T-helper 17 cell (primary cell): ENCODE data around the gene MAML3. TPM values are rescaled to one million over a fixed set of nuclear protein-coding genes. Genes with fewer than 3 reads are reported as not detected.

Experiments used
- ATAC-seq: fragments of 150-1000 bp; cut with Tn5 transposase; 2 replicates; pipeline ENCODE4 v1.10.0; 2021; ENCODE audit warnings: mild to moderate bottlenecking, moderate library complexity
- DNase-seq, 3 donors: peaks; one replicate each; pipeline versions ENCODE4 v3.0.0 to v3.0.0-alpha.2; 2020 to 2021
- H3K9me3 ChIP-seq: one replicate; pipeline ENCODE4 v1.7.0; 2013; ENCODE audit warnings: low read length, mild to moderate bottlenecking; ENCODE audit not compliant: control insufficient read depth, poor library complexity, severe bottlenecking
- H3K27ac Mint-ChIP-seq: one replicate; pipeline ENCODE4 v1.8.0; 2022; ENCODE audit warnings: mild to moderate bottlenecking, moderate library complexity, mixed read lengths
- H3K27me3 Mint-ChIP-seq: one replicate; pipeline ENCODE4 v1.8.0; 2022; ENCODE audit warnings: mixed read lengths
- H3K36me3 Mint-ChIP-seq: one replicate; pipeline ENCODE4 v1.8.0; 2022; ENCODE audit warnings: low read depth, mixed read lengths
- H3K4me1 Mint-ChIP-seq: one replicate; pipeline ENCODE4 v1.8.0; 2022; ENCODE audit warnings: mild to moderate bottlenecking, mixed read lengths
- H3K4me3 Mint-ChIP-seq: one replicate; pipeline ENCODE4 v1.8.0; 2022; ENCODE audit warnings: mild to moderate bottlenecking, moderate library complexity, mixed read lengths
- total RNA-seq, 4 donors: library from RNA in 2 of 4; stranded (reverse) in 2 of 4; gene quantifications; one replicate each; pipeline ENCODE4 v1.2.3 and lab custom pipeline; 2022 to 2026

The MAML3 gene
- total RNA-seq, 2 donors from 2014 or later, result 1.1 to 4.2 TPM

DNA sequence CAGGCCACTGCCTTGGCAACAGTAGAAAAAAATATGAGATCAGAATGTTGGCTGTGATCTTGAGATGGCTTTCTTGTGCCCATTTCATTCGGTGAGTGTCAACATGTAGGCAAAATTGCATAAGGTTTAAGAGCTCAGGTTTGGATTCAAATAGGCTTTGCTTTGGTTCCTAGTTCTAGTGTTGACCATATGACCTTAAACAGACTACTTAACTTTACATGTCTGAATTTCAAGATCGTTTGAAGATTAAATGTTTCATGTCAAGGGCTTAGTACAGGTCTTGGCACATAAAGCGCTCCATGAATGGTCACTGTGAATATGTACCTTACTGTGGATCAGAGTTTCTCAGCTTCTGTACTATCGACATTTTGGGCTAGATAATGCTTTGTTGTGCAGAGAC is 284.2 kb downstream of the MAML3 start:
- H3K9me3 ChIP-seq, result no peaks in the 10 kb centered on the region
- H3K36me3 Mint-ChIP-seq, result no peaks in the 10 kb centered on the region
- no peaks in the 10 kb centered on the region for H3K4me1 Mint-ChIP-seq
- H3K27me3 Mint-ChIP-seq, result peaks cover 12% of the 10 kb centered on the region
- ATAC-seq, result no peak
- no peak overlapping the region for H3K27ac Mint-ChIP-seq
- no peak for DNase-seq
- no peak overlapping the region for H3K4me3 Mint-ChIP-seq

DNA sequence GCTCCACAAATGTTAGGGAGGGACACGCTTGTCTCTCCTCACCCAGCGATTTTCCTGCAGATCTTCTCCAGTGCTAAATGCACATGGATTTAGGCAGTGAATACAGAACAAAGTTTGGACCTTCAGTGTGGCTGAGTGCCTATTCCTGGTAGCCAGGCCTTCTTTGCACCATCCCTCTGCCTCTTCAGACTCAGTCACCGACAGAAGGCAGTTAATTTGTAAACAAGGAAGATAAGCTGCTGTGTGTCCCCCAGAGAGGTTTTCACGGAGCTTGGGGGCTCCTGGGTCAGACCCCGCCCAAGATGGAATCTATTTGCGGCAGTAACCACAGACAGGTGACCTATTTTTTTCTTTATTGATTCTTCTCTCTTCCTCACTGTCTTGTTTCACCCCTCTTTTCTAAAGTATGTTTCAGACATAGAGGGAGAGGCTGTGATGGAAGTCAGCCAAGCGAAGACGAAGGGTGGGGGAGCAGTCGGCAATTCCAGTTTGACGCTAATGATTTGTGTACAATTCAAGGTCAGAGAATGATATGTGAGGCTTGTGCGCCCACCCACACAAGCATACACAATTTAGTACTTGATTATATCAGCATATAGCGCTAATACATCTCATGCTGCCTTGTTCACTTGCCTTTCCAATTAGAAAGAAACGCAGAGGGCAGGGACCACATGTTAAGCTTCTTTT is 287.6 kb downstream of the MAML3 start:
- DNase-seq, result no peak
- Mint-ChIP-seq H3K4me1 (no peaks in the 10 kb centered on the region), H3K4me3 (no peak overlapping the region), H3K27me3 (peaks cover 9% of the 10 kb centered on the region), H3K27ac (no peak overlapping the region), H3K36me3 (no peaks in the 10 kb centered on the region)
- ATAC-seq, result no peak
- no peaks in the 10 kb centered on the region for H3K9me3 ChIP-seq

DNA sequence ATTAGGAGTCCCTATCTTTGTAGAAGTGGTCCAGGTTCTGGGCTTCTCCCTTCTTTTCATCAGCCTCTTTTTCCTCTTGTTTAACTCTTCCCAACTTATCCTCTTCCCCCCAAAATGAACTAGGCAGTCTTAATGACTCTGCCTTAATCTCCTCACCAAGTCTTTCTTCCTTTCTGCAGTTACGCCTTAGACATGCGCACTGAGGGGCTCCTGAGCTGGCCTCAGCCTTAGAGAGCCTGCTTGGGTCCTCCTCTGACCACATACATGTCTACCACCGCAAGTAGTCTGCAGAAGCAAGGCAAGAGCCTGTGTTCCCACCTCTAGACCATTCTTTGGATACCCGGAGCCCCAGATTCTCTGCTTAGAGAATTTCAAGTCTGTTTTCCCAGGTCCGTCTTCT is 288.4 kb downstream of the MAML3 start:
- Mint-ChIP-seq H3K4me3 (no peak overlapping the region), H3K27me3 (peaks cover 4% of the 10 kb centered on the region), H3K36me3 (peaks cover 3% of the 10 kb centered on the region), H3K4me1 (no peaks in the 10 kb centered on the region), H3K27ac (no peak overlapping the region)
- ATAC-seq (no peak), DNase-seq (no peak)
- H3K9me3 ChIP-seq, result no peaks in the 10 kb centered on the region

DNA sequence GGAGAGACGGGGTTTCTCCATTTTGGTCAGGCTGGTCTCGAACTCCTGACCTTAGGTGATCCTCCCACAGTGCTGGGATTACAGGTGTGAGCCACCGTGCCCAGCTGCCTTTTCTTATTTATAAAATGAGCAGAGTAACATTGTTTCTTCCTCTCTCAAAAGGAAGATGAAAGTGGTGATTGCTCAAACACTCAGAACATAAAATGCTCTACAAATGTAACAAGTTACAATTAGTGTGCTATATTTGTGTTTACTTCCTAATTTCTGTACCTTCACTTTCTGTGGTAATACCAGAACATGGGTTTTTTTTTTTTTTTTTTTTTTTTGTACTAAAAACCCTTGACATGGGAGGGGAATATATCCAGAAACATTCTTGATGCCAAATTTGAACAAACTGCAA is 290.5 kb downstream of the MAML3 start:
- Mint-ChIP-seq H3K4me3 (no peak overlapping the region), H3K36me3 (peaks cover 3% of the 10 kb centered on the region), H3K27ac (no peak overlapping the region), H3K4me1 (peaks cover 2% of the 10 kb centered on the region), H3K27me3 (peaks cover 3% of the 10 kb centered on the region)
- H3K9me3 ChIP-seq, result no peaks in the 10 kb centered on the region
- DNase-seq (no peak), ATAC-seq (no peak)

DNA sequence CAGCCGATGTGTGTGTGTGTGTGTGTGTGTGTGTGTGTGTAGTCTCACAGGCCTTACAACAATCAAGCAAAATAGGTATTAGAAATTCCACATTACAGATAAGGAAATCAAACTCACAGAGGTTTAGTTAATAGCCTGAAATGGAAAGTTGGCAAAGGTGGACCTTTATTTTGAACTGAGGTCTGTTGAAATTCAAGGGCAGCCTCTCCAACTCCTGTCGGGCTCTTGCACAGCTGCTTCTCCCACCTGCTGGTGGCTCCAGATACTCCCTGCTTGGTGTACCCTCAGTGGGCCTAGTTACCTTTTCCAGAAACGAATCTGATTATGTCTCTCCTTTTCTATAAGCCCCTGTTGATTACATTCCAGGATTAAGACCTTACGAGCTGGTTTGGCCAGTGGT is 292.5 kb downstream of the MAML3 start:
- H3K36me3 Mint-ChIP-seq, result peaks cover 3% of the 10 kb centered on the region
- no peak overlapping the region for H3K4me3 Mint-ChIP-seq
- no peaks in the 10 kb centered on the region for H3K9me3 ChIP-seq
- no peak for ATAC-seq
- peaks cover 11% of the 10 kb centered on the region for H3K4me1 Mint-ChIP-seq
- peaks cover 14% of the 10 kb centered on the region for H3K27me3 Mint-ChIP-seq
- H3K27ac Mint-ChIP-seq, result no peak overlapping the region
- no peak for DNase-seq

DNA sequence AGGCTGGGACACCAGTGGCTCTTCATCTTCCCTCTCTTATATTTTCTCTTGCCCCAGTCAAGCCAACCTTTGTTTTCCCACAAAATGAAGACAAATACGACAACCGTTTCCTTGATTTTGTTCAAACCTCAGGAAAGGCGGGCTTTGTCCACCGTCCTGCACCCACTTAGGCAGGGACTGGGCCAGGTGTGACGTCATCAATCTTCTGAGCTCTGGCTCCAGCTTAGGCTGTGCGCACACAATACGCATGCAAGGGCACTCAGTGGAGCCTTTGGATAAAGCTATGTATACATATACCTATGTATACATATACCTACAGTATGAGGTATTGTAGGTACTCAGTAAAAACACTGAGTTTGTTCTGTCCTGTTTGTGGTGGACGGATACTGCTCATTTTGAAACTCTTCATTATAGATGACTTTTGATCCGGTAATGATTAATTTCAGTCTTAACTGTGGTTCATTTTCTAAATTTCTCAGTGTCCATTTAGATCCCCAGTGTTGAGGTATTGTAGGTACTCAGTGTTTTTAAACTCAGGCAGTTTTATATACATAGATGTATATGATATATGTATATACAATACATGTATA is 293.5 kb downstream of the MAML3 start:
- no peak overlapping the region for H3K27ac Mint-ChIP-seq
- H3K9me3 ChIP-seq, result no peaks in the 10 kb centered on the region
- H3K27me3 Mint-ChIP-seq, result peaks cover 21% of the 10 kb centered on the region
- no peak for DNase-seq
- peaks cover 3% of the 10 kb centered on the region for H3K36me3 Mint-ChIP-seq
- H3K4me3 Mint-ChIP-seq, result no peak overlapping the region
- peaks cover 11% of the 10 kb centered on the region for H3K4me1 Mint-ChIP-seq
- no peak for ATAC-seq

DNA sequence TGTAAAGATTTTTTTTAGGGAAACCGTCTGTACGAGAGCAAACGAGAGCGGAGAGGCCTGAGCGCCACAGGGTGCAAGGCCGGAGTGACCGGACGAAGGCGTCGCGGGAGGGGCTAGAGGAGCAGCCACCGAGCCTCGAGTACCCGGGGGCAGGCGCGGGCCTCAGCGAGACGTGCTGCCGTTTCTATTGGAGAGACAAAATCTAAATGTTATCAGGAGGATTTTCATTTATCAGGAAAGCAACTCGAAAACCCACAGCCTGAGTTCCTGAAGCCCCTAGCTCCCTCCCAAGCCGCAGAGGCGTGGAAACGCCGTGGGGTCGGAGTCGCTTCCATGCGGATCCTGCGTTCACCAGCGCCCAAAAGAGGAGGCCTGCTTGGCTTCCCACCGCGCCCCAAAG is 294.1 kb downstream of the MAML3 start:
- Mint-ChIP-seq H3K4me1 (peaks cover 11% of the 10 kb centered on the region), H3K27me3 (peaks cover 21% of the 10 kb centered on the region), H3K4me3 (no peak overlapping the region), H3K27ac (no peak overlapping the region), H3K36me3 (peaks cover 3% of the 10 kb centered on the region)
- DNase-seq, result no peak
- no peak for ATAC-seq
- no peaks in the 10 kb centered on the region for H3K9me3 ChIP-seq

DNA sequence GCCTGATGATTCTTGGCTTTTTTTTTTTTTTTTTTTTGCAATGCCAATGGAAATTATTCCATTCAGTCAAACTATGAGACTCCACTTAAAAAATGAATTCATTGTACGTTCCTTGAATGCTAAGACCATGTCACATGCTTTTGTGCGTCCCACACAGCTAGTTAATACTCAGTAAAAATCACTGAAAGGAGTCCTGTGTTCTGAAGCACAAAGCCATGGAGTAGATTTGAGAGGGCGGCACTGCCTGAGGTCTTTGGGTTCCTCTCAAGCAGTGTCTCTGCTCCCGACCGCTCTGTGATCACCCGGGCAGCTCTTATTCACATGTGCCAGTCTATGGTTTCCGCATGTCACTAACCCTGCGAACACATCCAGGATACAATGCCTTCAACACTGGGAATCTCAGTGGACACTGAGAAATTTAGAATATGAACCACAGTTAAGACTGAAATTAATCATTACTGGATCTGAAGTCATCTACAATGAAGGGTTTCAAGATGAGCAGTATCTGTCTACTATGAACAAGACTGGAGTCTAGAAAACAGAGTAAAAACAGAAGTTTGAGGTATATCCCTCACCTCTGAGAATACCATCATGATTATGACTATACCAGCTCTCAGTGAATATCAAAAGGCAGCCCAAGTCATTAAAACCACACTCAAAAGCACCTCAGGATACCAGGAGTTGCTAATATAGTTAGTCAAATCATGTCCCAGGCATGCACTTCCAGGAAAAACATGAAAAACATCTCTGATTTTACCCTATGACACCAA is 295.4 kb downstream of the MAML3 start:
- Mint-ChIP-seq H3K27ac (no peak overlapping the region), H3K4me3 (no peak overlapping the region), H3K36me3 (peaks cover 3% of the 10 kb centered on the region), H3K4me1 (peaks cover 11% of the 10 kb centered on the region), H3K27me3 (peaks cover 21% of the 10 kb centered on the region)
- DNase-seq, result no peak
- no peak for ATAC-seq
- no peaks in the 10 kb centered on the region for H3K9me3 ChIP-seq

DNA sequence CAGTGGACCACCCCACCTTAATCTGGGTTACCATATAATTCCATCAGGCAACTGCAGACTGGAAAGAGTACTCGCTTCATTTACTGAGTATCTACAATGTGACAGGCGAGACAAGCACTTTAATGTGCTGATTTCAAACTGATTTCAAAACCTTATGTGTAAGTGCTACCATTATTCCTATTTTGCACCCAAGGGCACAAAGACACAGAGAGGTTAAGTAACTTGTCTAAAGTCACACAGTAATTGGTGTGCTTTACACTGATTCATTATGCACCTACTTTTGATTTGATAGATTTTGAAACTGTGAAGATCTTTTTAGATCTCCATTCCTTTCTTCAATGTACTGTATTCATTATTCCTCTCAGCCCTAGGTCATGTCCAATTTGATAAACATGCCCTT is 296.0 kb downstream of the MAML3 start:
- DNase-seq (no peak), ATAC-seq (no peak)
- Mint-ChIP-seq H3K4me1 (peaks cover 11% of the 10 kb centered on the region), H3K36me3 (peaks cover 3% of the 10 kb centered on the region), H3K27me3 (peaks cover 21% of the 10 kb centered on the region), H3K4me3 (no peak overlapping the region), H3K27ac (no peak overlapping the region)
- no peaks in the 10 kb centered on the region for H3K9me3 ChIP-seq

DNA sequence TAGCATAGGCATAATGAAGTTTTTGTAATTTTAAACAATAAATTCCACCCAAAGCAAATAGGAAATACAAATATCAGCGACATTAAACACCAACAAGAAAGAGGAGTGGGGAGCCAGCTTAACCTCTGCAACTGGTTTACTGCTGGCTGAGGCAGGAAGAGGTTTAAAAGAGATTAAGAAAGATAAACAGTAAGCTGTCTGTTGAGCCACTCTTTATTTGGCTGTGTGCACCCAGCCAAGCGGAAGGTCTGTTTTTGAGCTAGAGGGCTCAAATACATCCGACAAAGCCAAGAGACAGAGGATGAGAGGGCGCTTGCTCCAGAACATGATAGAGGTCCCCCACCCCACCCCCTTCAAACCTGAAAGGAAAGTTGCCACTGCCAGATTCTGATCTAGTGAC is 297.0 kb downstream of the MAML3 start:
- ATAC-seq (no peak), DNase-seq (no peak)
- peaks cover 21% of the 10 kb centered on the region for H3K27me3 Mint-ChIP-seq
- H3K27ac Mint-ChIP-seq, result peak overlapping the region; percentile 34
- H3K36me3 Mint-ChIP-seq, result peaks cover 3% of the 10 kb centered on the region
- H3K4me1 Mint-ChIP-seq, result peaks cover 11% of the 10 kb centered on the region
- H3K9me3 ChIP-seq, result no peaks in the 10 kb centered on the region
- H3K4me3 Mint-ChIP-seq, result no peak overlapping the region

DNA sequence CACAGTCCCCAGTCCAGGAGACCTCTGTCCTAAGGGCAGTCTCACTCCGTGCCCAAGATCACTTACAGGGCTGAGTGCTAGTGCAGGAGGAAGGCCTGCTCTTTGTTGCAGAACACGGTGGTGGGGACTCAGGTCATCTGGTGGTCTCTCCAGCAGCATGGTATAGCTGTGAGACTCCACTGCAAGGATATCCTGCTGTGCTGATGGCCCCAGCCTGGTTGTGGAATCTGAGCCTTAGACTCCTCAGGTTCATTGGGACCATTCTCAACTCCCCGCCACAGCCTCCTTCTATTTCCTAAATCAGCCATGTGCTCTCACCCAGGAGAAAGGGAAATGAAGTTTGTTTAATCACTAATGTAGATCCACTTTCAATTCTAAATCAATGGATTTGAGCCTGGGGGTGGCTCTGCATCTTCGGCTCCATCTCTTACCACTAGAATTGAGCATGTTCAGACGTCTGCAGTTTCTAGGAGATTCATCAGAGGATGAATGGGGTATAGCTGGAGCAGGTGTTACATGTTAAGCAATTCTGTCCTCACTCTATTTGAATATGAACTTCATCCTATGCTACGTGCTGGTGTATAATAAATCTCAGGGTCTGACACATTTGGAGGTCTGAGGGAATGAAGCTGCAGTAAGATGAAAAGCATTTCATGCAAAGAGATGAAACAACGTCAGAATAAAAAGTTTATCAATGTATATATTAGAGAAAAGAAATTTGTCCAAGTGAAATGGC is 299.1 kb downstream of the MAML3 start:
- Mint-ChIP-seq H3K36me3 (no peaks in the 10 kb centered on the region), H3K27me3 (peaks cover 21% of the 10 kb centered on the region), H3K27ac (no peak overlapping the region), H3K4me3 (no peak overlapping the region), H3K4me1 (peaks cover 11% of the 10 kb centered on the region)
- no peaks in the 10 kb centered on the region for H3K9me3 ChIP-seq
- no peak for DNase-seq
- ATAC-seq, result no peak

DNA sequence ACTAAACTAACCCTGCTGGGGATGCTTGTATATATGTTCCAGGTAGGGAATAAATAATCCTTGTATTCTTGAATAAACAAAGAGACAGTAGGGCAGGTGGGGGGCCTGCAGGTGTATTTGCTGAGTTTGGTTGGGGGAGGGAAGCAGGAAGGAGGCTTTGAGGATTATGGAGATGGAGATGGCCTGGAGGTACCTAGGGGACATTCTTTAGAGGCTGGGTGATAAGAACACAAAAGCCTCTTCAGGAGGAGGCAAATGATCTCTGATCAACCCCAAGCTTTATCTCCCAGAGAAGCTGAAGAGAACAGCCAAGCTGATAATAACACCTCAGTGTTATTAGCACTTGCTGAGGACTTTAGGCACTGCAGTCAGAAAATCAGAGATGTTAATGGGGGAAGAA is 300.7 kb downstream of the MAML3 start:
- H3K36me3 Mint-ChIP-seq, result no peaks in the 10 kb centered on the region
- ATAC-seq (no peak), DNase-seq (no peak)
- no peak overlapping the region for H3K27ac Mint-ChIP-seq
- no peak overlapping the region for H3K4me3 Mint-ChIP-seq
- H3K9me3 ChIP-seq, result no peaks in the 10 kb centered on the region
- peaks cover 27% of the 10 kb centered on the region for H3K27me3 Mint-ChIP-seq
- H3K4me1 Mint-ChIP-seq, result peaks cover 7% of the 10 kb centered on the region

DNA sequence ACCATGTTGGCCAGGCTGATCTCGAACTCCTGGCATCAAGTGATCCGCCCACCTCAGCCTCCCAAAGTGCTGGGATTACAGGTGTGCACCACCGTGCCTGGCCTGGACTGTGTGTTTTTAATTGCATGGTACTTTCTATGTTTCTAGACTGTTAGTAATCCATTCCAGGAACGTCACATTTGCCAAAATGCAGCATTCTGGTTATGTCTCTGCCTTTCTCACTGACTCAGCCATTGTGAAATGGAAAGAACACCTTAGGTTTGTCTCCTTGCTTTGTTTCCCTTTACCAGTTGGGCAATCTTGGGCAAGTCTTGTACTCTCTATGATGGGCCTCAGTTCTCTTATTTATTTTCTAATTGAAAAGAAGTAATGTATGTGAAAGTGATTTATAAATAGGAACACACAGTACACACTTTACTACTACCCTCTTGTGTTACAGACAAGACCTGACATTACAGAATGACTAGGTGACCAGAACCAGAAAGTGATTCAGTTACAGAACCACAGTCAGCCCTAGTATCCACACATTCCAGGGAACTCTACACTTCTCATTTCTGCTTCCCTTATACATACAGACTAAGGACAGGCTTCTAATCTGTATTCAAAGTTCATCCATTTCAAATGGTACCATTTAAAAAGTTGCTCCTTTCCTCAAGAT is 301.2 kb downstream of the MAML3 start:
- ATAC-seq (no peak), DNase-seq (no peak)
- no peaks in the 10 kb centered on the region for H3K9me3 ChIP-seq
- Mint-ChIP-seq H3K4me3 (no peak overlapping the region), H3K27ac (no peak overlapping the region), H3K4me1 (peaks cover 5% of the 10 kb centered on the region), H3K27me3 (peaks cover 22% of the 10 kb centered on the region), H3K36me3 (no peaks in the 10 kb centered on the region)
